Measurements from ENCODE around the gene PKD1L1. TPM values are rescaled to one million over a fixed set of nuclear protein-coding genes. Genes with fewer than 3 reads are reported as not detected.
"Not testable (repeated sequence)": the region's sequence is repeated elsewhere in the genome, so short reads cannot be mapped to it uniquely, and the experiment has no call there.

Gene PKD1L1
- total and polyA plus RNA-seq, 2 donors (not counting 1 experiment from before 2014, with no cell fraction given): 0.59 to 0.70 TPM

DNA sequence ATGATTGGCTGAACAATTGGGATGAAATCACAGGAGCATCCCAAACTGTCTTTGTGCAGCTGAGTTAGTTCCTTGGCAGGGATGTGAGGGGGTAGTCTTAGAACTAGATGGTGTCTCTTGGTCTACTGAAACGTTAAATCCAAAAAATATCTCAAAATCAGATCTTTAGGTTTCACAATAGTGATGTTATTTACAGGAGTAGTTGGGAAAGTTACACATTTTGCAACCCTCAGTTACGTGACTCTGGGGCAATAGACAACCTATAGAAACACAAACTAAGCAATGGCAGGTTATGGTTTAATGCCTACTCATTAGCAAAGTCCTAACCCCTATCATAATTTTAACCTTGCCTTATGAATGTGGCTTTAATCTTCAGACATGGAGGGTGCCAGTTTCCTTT lies 24.0 kb downstream of the PKD1L1 start:
- no CpG with 5 or more reads among the region's 2 CpGs for WGBS (ENCODE audit: insufficient coverage)
- Histone ChIP-seq H3K4me2 (replicated peaks; ENCODE audit: low read depth, low read length, poor library complexity, severe bottlenecking) (no peak overlapping the region), H3K9ac (ENCODE audit: low read length) (no peak overlapping the region), H3K9me3 (ENCODE audit: control extremely low read depth in 1 of 3, control insufficient read depth in 2 of 3, insufficient read depth in 1 of 3, low read length in 2 of 3) (peaks cover 0 to 5% (median 0%) of the 10 kb centered on the region in 3 donors), H2AFZ (ENCODE audit: insufficient read depth, low read depth, low read length, poor library complexity, severe bottlenecking) (no peak overlapping the region), H3K27ac (ENCODE audit: low read length in 2 of 2) (no peak overlapping the region), H4K20me1 (ENCODE audit: control insufficient read depth, insufficient read depth, low read length, poor library complexity, severe bottlenecking) (no peaks in the 10 kb centered on the region), H3K4me3 (ENCODE audit: control extremely low read depth in 1 of 5, extremely low read depth in 1 of 5, insufficient read depth in 1 of 5, low read depth in 2 of 5, low read length in 4 of 5) (no peak overlapping the region), H3K36me3 (replicated peaks in 1 of 2; ENCODE audit: control extremely low read depth in 1 of 2, control insufficient read depth in 1 of 2, extremely low read depth in 1 of 2, insufficient read depth in 2 of 2, low read length in 1 of 2) (no peaks in the 10 kb centered on the region), H3K27me3 (replicated peaks in 1 of 4; ENCODE audit: control extremely low read depth in 1 of 4, control insufficient read depth in 3 of 4, insufficient read depth in 4 of 4, low read length in 3 of 4) (no peaks in the 10 kb centered on the region), H3K79me2 (ENCODE audit: control insufficient read depth, insufficient read depth, low read length) (no peaks in the 10 kb centered on the region), H3K4me1 (ENCODE audit: control insufficient read depth in 2 of 2, insufficient read depth in 2 of 2, low read length in 2 of 2) (peaks cover 8 to 9% of the 10 kb centered on the region in 2 donors)
- no peak for TF ChIP-seq EZH2 (IDR thresholded peaks at IDR 0.05; ENCODE audit: borderline replicate concordance, insufficient read depth, low read depth, low read length, poor library complexity, severe bottlenecking)
- TF ChIP-seq, protein P1, sequence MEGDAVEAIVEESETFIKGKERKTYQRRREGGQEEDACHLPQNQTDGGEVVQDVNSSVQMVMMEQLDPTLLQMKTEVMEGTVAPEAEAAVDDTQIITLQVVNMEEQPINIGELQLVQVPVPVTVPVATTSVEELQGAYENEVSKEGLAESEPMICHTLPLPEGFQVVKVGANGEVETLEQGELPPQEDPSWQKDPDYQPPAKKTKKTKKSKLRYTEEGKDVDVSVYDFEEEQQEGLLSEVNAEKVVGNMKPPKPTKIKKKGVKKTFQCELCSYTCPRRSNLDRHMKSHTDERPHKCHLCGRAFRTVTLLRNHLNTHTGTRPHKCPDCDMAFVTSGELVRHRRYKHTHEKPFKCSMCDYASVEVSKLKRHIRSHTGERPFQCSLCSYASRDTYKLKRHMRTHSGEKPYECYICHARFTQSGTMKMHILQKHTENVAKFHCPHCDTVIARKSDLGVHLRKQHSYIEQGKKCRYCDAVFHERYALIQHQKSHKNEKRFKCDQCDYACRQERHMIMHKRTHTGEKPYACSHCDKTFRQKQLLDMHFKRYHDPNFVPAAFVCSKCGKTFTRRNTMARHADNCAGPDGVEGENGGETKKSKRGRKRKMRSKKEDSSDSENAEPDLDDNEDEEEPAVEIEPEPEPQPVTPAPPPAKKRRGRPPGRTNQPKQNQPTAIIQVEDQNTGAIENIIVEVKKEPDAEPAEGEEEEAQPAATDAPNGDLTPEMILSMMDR (IDR thresholded peaks at IDR 0.05): no peak
- no peak overlapping the region for H3K4me3 Mint-ChIP-seq
- DNase-seq: no peak
- peaks cover 2% of the 10 kb centered on the region for H3K27me3 Mint-ChIP-seq
- ChIA-PET CTCF (no interaction called here), POLR2A (no interaction called here)
- H3K4me1 Mint-ChIP-seq: peaks cover 19% of the 10 kb centered on the region
- peaks cover 3% of the 10 kb centered on the region for H3K9me3 Mint-ChIP-seq (ENCODE audit: insufficient read depth)
- intact Hi-C loops (cut with micrococcal nuclease): no loop called here
- ATAC-seq (ENCODE audit: low read depth): no peak
- H3K27ac Mint-ChIP-seq: no peak overlapping the region

DNA sequence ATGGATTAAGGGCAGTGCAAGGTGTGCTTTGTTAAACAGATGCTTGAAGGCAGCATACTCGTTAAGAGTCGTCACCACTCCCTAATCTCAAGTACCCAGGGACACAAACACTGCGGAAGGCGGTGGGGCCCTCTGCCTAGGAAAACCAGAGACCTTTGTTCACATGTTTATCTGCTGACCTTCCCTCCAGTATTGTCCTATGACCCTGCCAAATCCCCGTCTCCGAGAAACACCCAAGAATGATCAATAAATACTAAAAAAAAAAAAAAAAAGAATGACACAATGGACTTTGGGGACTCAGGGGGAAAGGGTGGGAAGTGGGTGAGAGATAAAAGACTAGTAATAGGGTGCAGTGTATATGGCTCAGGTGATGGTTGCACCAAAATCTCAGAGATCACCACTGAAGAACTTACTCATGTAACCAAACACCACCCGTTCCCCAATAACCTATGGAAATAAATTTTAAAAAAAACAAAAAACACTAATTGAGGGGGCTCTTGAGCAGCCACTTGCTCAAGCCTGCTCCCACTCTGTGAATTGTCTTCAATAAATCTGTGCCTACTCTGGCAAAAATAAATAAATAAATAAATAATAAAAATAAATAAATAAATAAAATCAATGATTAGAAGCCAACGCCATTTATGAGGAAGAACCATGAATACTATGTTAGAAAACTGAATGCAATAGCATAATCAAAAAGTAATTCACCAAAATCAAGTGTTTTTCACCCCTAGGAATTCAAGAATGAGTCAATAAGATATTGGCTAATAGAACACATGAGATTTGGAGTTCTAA lies 25.0 kb downstream of the PKD1L1 start:
- intact Hi-C loops (cut with micrococcal nuclease); H3K4me2 ChIP-seq (replicated peaks; ENCODE audit: low read depth, low read length, poor library complexity, severe bottlenecking); POLR2A ChIA-PET; H3K4me1 Mint-ChIP-seq; H3K36me3 ChIP-seq (replicated peaks in 1 of 2; ENCODE audit: control extremely low read depth in 1 of 2, control insufficient read depth in 1 of 2, extremely low read depth in 1 of 2, insufficient read depth in 2 of 2, low read length in 1 of 2); H3K4me1 ChIP-seq (ENCODE audit: control insufficient read depth in 2 of 2, insufficient read depth in 2 of 2, low read length in 2 of 2); DNase-seq; H2AFZ ChIP-seq (ENCODE audit: insufficient read depth, low read depth, low read length, poor library complexity, severe bottlenecking); H3K27ac Mint-ChIP-seq; H3K27ac ChIP-seq (ENCODE audit: low read length in 2 of 2); ATAC-seq (ENCODE audit: low read depth); H3K9me3 ChIP-seq (ENCODE audit: control extremely low read depth in 1 of 3, control insufficient read depth in 2 of 3, insufficient read depth in 1 of 3, low read length in 2 of 3); H3K4me3 Mint-ChIP-seq; H3K79me2 ChIP-seq (ENCODE audit: control insufficient read depth, insufficient read depth, low read length); CTCF ChIA-PET; H3K9ac ChIP-seq (ENCODE audit: low read length); H3K27me3 ChIP-seq (replicated peaks in 1 of 4; ENCODE audit: control extremely low read depth in 1 of 4, control insufficient read depth in 3 of 4, insufficient read depth in 4 of 4, low read length in 3 of 4); H3K9me3 Mint-ChIP-seq (ENCODE audit: insufficient read depth); H3K27me3 Mint-ChIP-seq; H3K4me3 ChIP-seq (ENCODE audit: control extremely low read depth in 1 of 5, extremely low read depth in 1 of 5, insufficient read depth in 1 of 5, low read depth in 2 of 5, low read length in 4 of 5); H4K20me1 ChIP-seq (ENCODE audit: control insufficient read depth, insufficient read depth, low read length, poor library complexity, severe bottlenecking): not testable (repeated sequence)
- 100% methylated on average over 3 of the region's 8 CpGs for WGBS (ENCODE audit: insufficient coverage)

DNA sequence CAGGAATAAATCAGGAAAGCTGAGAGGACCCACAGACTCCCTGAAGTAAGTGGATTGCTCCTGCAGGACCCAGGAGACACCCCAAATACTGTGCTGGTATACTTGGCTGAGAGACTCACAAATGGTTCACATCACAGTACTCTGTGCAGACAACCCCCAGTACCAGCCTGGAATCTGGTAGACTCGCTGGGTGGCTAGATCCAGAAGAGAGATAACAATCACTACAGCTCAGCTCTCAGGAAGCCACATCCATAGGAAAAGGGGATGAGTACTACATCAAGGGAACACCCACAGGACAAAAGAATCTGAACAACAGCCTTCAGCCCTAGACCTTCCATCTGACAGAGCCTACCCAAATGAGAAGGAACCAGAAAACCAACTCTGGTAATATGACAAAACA lies 31.8 kb downstream of the PKD1L1 start:
- H3K27me3 ChIP-seq (replicated peaks in 1 of 4; ENCODE audit: control extremely low read depth in 1 of 4, control insufficient read depth in 3 of 4, insufficient read depth in 4 of 4, low read length in 3 of 4); H3K4me1 ChIP-seq (ENCODE audit: control insufficient read depth in 2 of 2, insufficient read depth in 2 of 2, low read length in 2 of 2); H4K20me1 ChIP-seq (ENCODE audit: control insufficient read depth, insufficient read depth, low read length, poor library complexity, severe bottlenecking); H3K36me3 ChIP-seq (replicated peaks in 1 of 2; ENCODE audit: control extremely low read depth in 1 of 2, control insufficient read depth in 1 of 2, extremely low read depth in 1 of 2, insufficient read depth in 2 of 2, low read length in 1 of 2); H3K27me3 Mint-ChIP-seq; H3K27ac ChIP-seq (ENCODE audit: low read length in 2 of 2); H3K9me3 ChIP-seq (ENCODE audit: control extremely low read depth in 1 of 3, control insufficient read depth in 2 of 3, insufficient read depth in 1 of 3, low read length in 2 of 3); H3K9me3 Mint-ChIP-seq (ENCODE audit: insufficient read depth); POLR2A ChIA-PET; H3K9ac ChIP-seq (ENCODE audit: low read length); H3K4me2 ChIP-seq (replicated peaks; ENCODE audit: low read depth, low read length, poor library complexity, severe bottlenecking); DNase-seq; H3K4me3 Mint-ChIP-seq; intact Hi-C loops (cut with micrococcal nuclease); H3K4me3 ChIP-seq (ENCODE audit: control extremely low read depth in 1 of 5, extremely low read depth in 1 of 5, insufficient read depth in 1 of 5, low read depth in 2 of 5, low read length in 4 of 5); H2AFZ ChIP-seq (ENCODE audit: insufficient read depth, low read depth, low read length, poor library complexity, severe bottlenecking); ATAC-seq (ENCODE audit: low read depth); H3K79me2 ChIP-seq (ENCODE audit: control insufficient read depth, insufficient read depth, low read length); H3K4me1 Mint-ChIP-seq; CTCF ChIA-PET; H3K27ac Mint-ChIP-seq: not testable (repeated sequence)
- WGBS (ENCODE audit: insufficient coverage): no CpG with 5 or more reads among the region's 1 CpG

Data from B cell (primary cell).